Activated CD4-positive, alpha-beta T cell treated with anti-CD3 and anti-CD28 coated beads, Interleukin-2, amount 50 U/mL, for 4 hours (primary cell): ENCODE measurements around the gene PHRF1.

Experiments
- DNase-seq, 2 experiments: peaks; one replicate each; pipeline ENCODE4 v3.0.0-alpha.2; 2020

Gene PHRF1

GRCh38 chr11:616320-617198, 40.3 kb downstream of the PHRF1 start:
- DNase-seq: no peak

DNA sequence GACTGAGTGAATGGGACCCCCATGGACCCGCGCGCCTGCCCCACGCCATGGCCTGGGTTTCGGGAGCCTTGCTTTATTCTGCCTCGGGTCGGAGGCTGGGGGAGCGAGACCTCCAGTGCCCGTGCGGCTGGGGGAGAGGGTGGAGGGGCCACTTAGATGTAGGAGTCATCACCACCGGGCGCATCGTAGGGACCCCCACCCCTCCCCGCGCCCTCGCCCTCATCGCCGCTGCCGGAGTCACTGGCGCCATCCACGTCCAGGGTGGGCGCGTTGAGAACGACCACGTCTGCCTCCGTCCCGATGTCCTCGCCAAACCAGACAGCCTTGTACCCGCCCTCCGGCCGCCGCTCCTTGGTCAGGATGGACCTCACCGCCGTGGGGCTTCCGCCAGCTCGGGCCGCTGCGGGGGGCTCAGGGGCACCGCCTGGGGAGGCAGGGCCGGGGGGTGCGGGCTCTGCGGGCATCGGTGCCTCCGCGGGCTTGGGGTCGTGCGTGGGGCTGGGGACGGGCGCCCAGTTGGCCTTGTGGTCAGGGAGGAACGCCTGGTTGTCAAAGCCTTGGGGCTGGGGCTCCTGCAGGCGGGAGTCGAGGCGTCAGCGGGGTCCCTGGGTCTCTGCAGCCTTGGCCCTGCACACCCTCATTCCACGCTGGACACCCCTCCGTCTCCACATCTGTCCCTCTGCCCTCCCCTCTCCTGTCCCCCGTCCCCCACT, 41.1 kb downstream of the PHRF1 start:
- no peak for DNase-seq

DNA sequence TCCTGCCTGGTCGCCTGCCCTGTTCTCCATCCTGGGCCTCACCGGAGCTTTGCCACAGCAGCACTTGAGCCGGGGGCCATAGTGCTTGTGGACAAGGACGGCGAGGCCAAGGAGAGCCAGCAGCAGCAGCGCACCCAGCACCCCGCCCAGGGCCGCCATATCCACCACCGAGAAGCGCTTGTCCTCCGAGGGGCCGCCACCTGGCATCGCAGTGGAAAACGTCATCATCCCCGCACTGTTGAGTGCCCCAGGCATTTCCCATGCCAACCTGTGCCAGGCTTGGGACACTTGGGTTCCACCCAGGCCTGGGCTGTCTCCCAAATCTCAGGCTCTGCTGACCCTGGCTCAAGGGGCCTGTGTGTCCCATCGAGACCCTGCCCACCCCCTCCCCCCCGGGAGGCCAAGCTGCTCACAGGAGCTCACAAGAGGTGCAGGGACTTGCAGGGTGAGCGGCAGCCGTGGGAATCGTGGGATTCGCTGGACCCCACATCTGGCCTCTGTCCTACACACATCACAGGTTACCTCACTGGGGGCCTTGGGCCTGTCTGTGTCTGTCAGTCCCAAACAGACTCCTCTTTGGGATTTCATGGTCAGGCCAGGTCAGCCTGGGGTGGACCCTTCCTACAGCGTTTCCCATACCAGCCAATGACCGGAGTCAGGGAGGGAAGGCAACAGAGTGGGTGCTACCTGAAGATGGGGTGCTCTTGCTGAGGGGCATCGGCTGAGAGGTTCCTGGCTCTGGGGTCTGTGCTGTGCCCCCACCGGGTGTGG, 41.8 kb downstream of the PHRF1 start:
- DNase-seq: no peak

DNA sequence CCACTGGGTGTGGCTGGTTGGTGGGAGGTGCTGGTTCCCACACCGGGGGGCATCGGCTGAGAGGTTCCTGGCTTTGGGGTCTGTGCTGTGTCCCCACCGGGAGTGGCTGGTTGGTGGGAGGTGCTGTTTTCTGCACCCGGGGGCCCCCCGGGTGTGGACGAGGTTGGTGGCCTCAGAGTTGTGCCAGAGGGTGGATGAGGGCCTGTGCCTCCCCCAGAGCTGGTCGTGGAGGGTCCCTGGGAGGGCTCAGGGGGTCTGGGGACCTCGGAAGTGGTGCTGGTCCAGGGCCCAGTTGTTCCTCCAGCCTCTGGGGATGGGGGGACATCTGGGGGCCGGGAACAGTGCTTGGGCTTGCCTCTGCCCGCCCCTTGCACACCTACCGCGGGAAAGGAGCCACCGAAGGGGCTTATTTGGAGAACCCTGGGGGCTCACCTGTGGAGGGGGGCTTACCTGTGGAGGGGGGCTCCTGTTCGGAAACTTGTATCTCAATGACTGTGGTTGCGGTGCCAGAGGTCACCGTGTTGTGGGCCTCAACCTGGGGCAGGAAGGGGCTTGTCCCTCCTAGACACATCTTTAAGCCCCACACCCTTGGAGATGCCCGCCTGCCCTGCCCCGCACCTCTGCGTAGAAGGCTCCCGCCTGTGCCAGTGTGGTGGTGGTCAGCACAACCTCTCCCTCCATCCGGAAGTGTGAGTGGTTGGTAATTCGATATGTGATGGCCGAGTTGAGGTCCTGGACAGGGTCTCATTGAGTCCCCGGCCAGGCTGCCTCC, 42.8 kb downstream of the PHRF1 start:
- no peak for DNase-seq

GRCh38 chr11:619628-620050, 43.4 kb downstream of the PHRF1 start:
- DNase-seq: no peak

- DNase-seq: no peak
Observed at GRCh38 chr11:620201-620600, 43.9 kb downstream of the PHRF1 start.

DNA sequence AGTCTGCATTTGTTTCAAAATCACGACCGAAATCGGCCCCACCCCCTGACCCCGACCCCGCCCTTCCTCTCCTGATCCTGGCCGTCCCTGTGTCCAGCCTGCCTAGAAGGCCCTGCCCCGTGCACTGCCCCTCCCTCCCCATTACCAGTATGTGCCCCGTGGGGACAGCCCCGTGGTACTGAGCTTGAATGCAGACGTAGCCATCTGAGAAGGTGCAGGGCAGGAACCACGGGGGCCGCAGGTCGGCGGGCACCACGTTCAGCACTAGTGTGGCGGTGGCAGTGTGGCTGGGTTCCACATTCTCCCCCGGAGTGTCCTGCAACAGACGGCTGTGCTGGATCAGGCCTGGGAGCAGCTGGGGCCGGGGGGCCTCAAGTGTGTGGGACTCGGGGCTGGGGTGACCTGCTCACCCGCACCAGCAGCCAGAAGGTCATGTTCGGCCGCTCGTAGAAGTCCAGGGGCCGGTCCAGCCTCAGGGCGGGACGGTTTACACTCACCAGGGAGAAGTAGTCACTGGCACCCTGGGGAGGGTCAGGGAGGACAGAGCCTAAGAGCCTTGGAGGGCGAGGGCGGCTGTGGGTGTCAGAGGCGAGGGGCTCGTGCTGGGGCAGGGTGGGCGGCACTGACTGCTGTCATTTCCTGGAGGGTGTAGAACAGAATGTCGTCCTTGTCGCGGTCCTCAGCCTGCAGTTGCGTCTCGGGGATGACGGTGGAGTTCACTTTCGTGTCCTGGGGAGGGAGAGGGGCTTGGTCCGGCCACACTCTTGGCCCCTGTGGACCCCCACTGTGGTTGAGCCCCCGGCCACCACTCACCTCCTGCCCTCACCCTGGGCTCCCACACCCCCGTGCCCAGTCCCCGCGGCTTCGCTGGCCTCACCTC, 44.9 kb downstream of the PHRF1 start:
- no peak for DNase-seq

- DNase-seq: no peak
Observed at GRCh38 chr11:621838-622237, 45.6 kb downstream of the PHRF1 start.

DNA sequence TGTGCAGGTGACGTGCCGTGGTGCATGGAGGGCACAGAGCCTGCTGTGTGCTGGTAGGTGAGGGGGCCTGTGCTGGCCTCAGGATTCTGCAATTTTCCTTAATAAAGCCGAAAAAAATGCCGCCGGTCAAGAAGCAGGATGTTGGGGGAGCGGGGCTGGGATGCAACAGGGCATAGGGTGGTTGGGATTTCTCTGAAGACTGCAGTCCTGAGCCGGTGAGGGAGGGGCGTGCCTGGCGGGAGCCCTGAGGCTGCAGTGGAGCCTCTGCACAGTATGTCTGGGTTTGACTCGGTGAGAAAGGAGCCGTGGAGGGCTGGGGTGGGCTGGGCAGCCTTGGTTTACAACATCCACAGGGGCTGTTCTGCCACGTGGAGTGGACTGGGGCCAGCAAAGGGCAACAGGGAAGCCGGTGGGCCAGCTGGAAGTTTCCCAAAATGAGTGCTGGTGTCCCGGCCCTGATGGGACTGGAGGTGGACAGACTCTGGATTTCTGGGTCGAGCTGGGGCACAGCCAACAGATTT, 47.1 kb downstream of the PHRF1 start:
- no peak for DNase-seq

DNA sequence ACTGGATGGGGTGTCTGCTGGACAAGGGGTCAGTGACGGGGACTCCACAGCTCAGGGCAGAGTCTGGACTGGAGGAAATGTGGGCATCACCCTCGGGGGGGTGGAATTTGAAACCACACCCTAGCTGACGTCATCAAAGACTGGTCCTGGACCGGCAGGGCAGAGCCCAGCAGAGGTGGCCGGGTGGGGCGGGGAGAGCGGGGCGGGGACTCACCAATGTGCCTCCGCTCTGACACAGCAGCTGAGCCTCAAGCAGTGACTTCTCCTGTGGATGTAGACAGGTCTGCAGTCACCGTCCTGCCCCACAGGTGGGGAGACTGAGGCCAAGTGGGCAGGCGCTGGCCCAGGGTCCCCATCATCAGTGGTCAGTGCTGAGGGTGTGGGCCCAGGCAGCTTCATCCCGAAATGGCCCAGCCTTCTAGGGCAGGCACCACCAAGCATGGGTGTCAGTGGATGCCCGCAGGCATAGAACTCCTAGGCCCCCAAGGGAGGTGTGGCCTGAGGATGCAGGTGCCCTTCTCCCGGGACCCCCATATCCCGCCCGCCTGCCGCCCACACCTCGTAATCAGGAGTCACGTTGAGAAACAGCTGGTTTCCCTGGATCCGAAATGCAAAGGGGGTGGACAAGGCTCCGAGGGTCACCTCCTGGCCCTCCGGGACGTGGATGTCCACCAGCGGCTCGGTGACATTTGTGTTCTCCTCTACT, 47.9 kb downstream of the PHRF1 start:
- DNase-seq: no peak

- DNase-seq: no peak
Observed at GRCh38 chr11:624705-625635, 48.7 kb downstream of the PHRF1 start, which contains the start of gene CDHR5. Gene CDHR5 (minus strand): TSS chr11:624955. CDS start chr11:624902, 53 bp downstream.

GRCh38 chr11:625636-626268, 49.5 kb downstream of the PHRF1 start:
- no peak for DNase-seq

- DNase-seq: no peak
Observed at GRCh38 chr11:626475-627307, 50.4 kb downstream of the PHRF1 start, which contains the start of gene SCT. Gene SCT (minus strand): TSS chr11:627181. CDS start chr11:627143, 38 bp downstream.

- DNase-seq: no peak
Observed at GRCh38 chr11:627308-627576, 51.0 kb downstream of the PHRF1 start.

GRCh38 chr11:628056-628455, 51.8 kb downstream of the PHRF1 start:
- no peak for DNase-seq

DNA sequence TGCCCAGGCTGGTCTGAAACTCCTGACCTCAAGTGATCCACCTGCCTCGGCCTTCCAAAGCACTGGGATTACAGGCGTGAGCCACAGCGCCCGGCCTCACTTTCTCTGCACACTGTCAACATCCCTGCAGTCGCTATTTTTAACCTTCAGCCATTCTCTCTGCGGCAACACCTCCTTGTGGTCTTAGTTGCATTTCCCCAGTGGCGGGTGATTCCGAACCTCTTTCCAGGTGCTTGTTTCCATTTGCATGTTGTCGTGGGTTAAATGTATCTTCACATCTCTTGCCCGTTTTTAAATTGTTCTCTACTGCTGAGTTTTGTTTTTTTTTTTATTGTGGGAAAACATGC, 52.9 kb downstream of the PHRF1 start:
- no peak for DNase-seq

DNA sequence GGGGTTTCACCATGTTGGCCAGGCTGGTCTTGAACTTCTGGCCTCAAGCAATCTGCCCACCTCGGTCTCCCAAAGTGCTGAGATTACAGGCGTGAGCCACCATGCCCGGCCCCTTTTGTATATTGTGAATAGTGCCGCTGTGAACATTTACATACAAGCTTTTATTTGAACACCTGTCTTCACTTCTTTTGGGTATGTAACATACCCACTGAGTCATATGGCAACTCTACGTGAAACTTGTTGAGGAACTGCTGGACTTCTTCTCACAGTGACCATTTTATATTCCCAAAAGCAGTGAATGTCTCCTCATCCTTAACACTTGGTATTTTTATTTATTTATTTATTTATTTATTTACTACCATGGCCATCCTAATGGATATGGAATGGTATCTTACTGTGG, 54.6 kb downstream of the PHRF1 start:
- no peak for DNase-seq

- no peak for DNase-seq
Observed at GRCh38 chr11:635945-636510, 59.8 kb downstream of the PHRF1 start.
